LNCaP clone FGC (cell line): ENCODE results near the gene CA10.

Experiments used
- DNase-seq: peaks from one replicate; pipeline ENCODE4 v3.0.0-alpha.2; 2011; ENCODE audit warnings: low read depth
- H3K4me3 ChIP-seq: 2 replicates; pipeline ENCODE4 v1.5.1; 2011; ENCODE audit warnings: mild to moderate bottlenecking, low read depth, low read length, control low read depth
- TF ChIP-seq, protein P1 (sequence below): IDR thresholded peaks from 2 replicates; pipeline ENCODE4 v1.5.1; 2012; ENCODE audit warnings: mild to moderate bottlenecking; ENCODE audit not compliant: control insufficient read depth, insufficient read depth; ENCODE audit errors: extremely low read depth

The CA10 gene

DNA sequence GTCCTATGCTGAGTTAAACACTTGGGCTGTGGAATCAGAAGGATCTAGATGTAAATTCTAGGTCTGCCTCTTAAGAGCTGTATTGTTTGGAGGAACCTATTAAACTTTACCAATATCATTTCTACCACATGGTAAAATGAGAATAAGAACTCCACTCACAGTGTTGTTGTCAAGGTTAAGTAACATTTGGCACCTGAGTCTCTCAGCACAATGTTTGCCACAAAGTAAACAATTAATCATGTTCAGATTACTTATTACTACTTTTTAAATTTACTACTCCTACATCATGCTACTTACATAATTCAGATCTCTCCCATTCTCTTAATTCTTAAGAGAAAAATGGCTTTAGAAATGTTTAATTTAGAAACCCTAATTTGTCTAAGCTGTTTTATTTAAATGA, 305.9 kb downstream of the CA10 start:
- no peak for DNase-seq
- H3K4me3 ChIP-seq = no peak overlapping the region
- TF ChIP-seq, protein P1, sequence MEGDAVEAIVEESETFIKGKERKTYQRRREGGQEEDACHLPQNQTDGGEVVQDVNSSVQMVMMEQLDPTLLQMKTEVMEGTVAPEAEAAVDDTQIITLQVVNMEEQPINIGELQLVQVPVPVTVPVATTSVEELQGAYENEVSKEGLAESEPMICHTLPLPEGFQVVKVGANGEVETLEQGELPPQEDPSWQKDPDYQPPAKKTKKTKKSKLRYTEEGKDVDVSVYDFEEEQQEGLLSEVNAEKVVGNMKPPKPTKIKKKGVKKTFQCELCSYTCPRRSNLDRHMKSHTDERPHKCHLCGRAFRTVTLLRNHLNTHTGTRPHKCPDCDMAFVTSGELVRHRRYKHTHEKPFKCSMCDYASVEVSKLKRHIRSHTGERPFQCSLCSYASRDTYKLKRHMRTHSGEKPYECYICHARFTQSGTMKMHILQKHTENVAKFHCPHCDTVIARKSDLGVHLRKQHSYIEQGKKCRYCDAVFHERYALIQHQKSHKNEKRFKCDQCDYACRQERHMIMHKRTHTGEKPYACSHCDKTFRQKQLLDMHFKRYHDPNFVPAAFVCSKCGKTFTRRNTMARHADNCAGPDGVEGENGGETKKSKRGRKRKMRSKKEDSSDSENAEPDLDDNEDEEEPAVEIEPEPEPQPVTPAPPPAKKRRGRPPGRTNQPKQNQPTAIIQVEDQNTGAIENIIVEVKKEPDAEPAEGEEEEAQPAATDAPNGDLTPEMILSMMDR = no peak

DNA sequence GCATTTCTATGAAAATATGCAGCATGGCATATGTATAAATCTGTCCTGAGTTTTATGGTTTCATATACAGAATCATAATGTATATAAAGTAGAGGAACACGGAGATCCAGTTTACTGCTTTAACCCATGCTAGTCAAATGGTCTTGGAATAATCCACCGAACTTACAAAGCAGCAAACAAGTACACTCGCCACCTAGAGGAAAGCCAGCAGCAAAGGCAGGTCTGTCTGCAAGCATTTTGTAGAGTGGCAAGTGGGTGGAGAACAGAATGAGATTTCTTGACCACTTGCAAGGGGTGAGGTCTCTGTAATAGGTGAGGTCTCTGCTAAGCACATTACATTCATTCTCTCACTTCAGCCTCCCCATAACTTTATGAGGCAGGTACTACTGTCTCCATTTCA, 308.3 kb downstream of the CA10 start:
- DNase-seq = no peak
- TF ChIP-seq, protein P1 = peak; percentile 44
- H3K4me3 ChIP-seq = no peak overlapping the region

DNA sequence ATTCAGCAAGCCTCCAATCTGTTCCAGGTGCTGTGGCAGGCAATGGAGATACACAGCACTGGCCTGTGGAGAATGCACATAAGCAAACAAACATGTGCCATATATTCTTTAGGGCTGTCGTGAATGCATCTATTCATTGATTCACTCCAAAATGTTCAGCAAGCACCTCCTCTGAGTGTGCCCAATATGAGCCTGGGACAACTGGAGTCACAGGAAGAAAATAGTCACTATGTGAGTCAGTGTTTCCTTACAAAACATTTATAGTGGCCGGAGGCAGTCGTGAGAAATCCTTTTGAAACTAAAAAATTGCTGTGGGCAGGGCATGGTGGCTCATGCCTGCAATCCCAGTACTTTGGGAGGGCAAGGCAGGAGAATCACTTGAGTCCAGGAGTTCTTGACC, 310.1 kb downstream of the CA10 start:
- TF ChIP-seq, protein P1 = no peak
- H3K4me3 ChIP-seq = no peak overlapping the region
- no peak for DNase-seq

DNA sequence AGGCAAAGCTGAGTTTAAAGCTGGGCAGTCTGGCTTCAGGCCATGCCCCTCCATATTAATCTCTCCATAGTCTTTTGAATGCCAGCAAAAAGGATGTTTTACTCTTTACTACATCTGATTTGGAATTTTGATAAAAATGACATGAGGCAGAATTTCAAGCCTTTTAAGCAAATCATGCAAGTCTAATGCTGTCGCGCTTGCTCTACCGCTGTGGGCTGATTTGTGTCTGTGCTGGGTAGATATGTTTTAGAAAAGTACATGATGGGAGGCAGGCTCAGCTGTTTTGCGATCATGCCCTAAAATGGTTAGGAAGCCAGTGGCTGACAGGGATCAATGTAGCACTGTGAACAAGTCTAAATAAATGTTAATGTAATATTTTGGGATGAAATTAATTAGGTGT, 311.9 kb downstream of the CA10 start:
- DNase-seq = no peak
- no peak overlapping the region for H3K4me3 ChIP-seq
- TF ChIP-seq, protein P1 = no peak

DNA sequence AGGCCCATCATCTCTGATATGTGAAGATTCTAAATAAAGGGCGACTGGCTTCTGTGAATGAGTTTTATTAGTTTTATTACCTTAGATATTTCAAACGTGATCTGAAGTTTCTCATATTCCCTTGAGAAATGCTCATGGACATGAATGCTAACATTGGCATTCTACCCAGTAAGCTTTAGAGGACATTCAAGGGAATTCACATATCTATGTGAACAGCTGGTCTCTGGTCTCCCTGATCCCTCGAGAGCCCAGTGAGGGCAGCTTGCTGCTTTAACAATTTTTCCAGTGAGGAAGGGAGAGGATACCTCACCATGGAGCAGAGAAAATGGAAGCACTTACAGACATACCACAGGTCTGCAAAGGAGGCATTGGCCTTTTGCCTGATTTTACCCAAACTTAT, 312.7 kb downstream of the CA10 start:
- TF ChIP-seq, protein P1 = no peak
- no peak for DNase-seq
- no peak overlapping the region for H3K4me3 ChIP-seq

DNA sequence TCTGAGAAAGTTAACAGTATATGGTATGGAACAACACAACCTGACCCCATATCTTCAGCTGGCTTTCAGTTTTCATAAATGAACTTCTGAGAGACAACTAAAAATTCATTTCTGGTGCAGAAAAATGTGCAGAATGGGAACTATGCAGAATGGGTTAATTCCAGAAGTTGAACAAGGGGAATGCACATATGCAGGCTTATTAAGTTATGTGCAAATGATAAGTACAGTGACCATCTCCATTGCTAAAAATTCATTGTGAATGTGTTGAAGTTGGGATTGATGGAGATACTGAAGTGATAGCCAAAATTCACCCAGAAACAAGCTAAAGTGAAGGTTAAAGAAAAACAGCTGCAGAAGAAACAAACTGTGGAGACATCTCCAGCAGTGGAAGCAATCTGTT, 315.8 kb downstream of the CA10 start:
- TF ChIP-seq, protein P1 = no peak
- no peak for DNase-seq
- no peak overlapping the region for H3K4me3 ChIP-seq

DNA sequence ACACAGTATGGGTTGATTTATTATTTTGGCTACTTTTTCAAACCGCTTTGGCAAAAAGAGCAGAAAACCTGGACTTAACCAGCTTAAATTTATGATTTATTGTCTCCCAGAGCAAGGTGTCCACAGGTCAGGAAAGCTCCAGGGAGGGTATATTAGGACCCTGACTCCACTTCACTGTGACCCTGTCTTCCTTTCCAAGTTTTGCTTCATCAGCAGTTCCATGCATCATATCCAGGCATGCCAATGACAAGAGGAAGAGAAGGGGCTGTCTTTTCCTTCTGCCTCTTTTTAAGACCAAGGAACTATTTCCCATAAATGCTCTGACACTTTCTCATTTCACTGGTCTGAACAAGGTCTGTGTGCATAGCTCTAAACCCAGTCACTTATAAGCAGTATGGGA, 316.8 kb downstream of the CA10 start:
- no peak overlapping the region for H3K4me3 ChIP-seq
- TF ChIP-seq, protein P1 = no peak
- DNase-seq = no peak
